PC-9 (cell line): ENCODE results near the gene ARHGAP24. TPM values are rescaled to one million over a fixed set of nuclear protein-coding genes. Genes with fewer than 3 reads are reported as not detected.

Experiments
- BruUV-seq: library from RNA; stranded (reverse); fragments of 400-500 nt; replicated peaks from 2 replicates; lab custom pipeline; 2021; lab: Mats Ljungman, UMichigan
- CTCF ChIA-PET: fragments of 300-600 bp; sonication (Branson Sonifier 250); formaldehyde crosslinking; loops from one replicate; lab custom pipeline; 2022; ENCODE audit warnings: antibody characterized with exemption; lab: Charles Lee
- POLR2A ChIA-PET: fragments of 300-600 bp; sonication (Branson Sonifier 250); formaldehyde crosslinking; loops from one replicate; lab custom pipeline; 2022; ENCODE audit warnings: antibody characterized with exemption; ENCODE audit not compliant: unreplicated experiment; lab: Charles Lee
- DNase-seq, 2 experiments: peaks; one replicate each; pipeline versions ENCODE4 v3.0.0 to v3.0.0-alpha.2; 2015 to 2022; ENCODE audit warnings: mixed read lengths in 1 of 2
- H2AFZ ChIP-seq: fragments of 200-600 bp; sonication (generic); 2 replicates; pipeline ENCODE4 v1.8.1; 2017; ENCODE audit warnings: antibody characterized with exemption
- H3F3A ChIP-seq: fragments of 200-600 bp; sonication (generic); 2 replicates; pipeline ENCODE4 v1.8.1; 2017; ENCODE audit warnings: antibody characterized with exemption, mild to moderate bottlenecking, low read depth; ENCODE audit not compliant: insufficient read depth
- H3K27ac ChIP-seq: fragments of 200-600 bp; sonication (generic); 2 replicates; pipeline ENCODE4 v1.6.1; 2016; ENCODE audit warnings: mixed run types
- H3K27me3 ChIP-seq: fragments of 200-600 bp; sonication (generic); 2 replicates; pipeline ENCODE4 v1.6.1; 2016; ENCODE audit warnings: low read depth, mixed run types; ENCODE audit not compliant: insufficient read depth
- H3K36me3 ChIP-seq: fragments of 200-600 bp; sonication (generic); 2 replicates; pipeline ENCODE4 v1.6.1; 2016; ENCODE audit warnings: low read depth, mixed run types
- H3K4me1 ChIP-seq: fragments of 200-600 bp; sonication (generic); replicated peaks from 2 replicates; pipeline ENCODE4 v1.6.1; 2016; ENCODE audit warnings: mixed run types; ENCODE audit not compliant: insufficient read depth
- H3K4me2 ChIP-seq: fragments of 200-600 bp; sonication (generic); 2 replicates; pipeline ENCODE4 v1.6.1; 2017; ENCODE audit warnings: mixed run types
- H3K4me3 ChIP-seq: fragments of 200-600 bp; sonication (generic); 2 replicates; pipeline ENCODE4 v1.6.1; 2016; ENCODE audit warnings: mixed run types
- H3K79me2 ChIP-seq: fragments of 200-600 bp; sonication (generic); 2 replicates; pipeline ENCODE4 v1.6.1; 2017; ENCODE audit warnings: low read depth, mixed run types
- H3K9me2 ChIP-seq: fragments of 200-600 bp; sonication (generic); 2 replicates; pipeline ENCODE4 v1.8.1; 2017; ENCODE audit warnings: mild to moderate bottlenecking; ENCODE audit not compliant: insufficient read depth
- H3K9me3 ChIP-seq: fragments of 200-600 bp; sonication (generic); 2 replicates; pipeline ENCODE4 v1.8.1; 2016; ENCODE audit warnings: low read depth; ENCODE audit not compliant: insufficient read depth
- H4K20me1 ChIP-seq: fragments of 200-600 bp; sonication (generic); 2 replicates; pipeline ENCODE4 v1.8.1; 2017; ENCODE audit not compliant: insufficient read depth
- EZH2 ChIP-seq: fragments of 200-600 bp; sonication (generic); IDR thresholded peaks from 2 replicates; pipeline ENCODE4 v1.8.0; 2017; ENCODE audit warnings: antibody characterized with exemption, low read depth
- intact Hi-C: fragments of 100-400 bp; cut with micrococcal nuclease; formaldehyde crosslinking; loops from one replicate; pipeline ENCODE4 v1.10.0; 2022; ENCODE audit not compliant: unreplicated experiment
- total RNA-seq: library from RNA; stranded (reverse); gene quantifications from 2 replicates; pipeline ENCODE4 v1.2.3, GENCODE V29; 2021
- TF ChIP-seq, protein P1 (sequence below): fragments of 200-600 bp; sonication (generic); conservative IDR thresholded peaks from 2 replicates; pipeline ENCODE4 v1.6.1; 2017; ENCODE audit warnings: mixed run types, antibody characterized with exemption, mild to moderate bottlenecking, moderate library complexity

Gene ARHGAP24
- total RNA-seq, 1 experiment from 2014 or later = 2.2 TPM

GRCh38 chr4:85725721-85726170 is 250.8 kb downstream of the ARHGAP24 start:
- Histone ChIP-seq H3K9me2 (no peaks in the 10 kb centered on the region), H2AFZ (no peak overlapping the region), H3K9me3 (no peaks in the 10 kb centered on the region), H3K27ac (no peak overlapping the region), H3K27me3 (no peaks in the 10 kb centered on the region), H3K4me2 (no peak overlapping the region), H3K36me3 (no peaks in the 10 kb centered on the region), H3K79me2 (no peaks in the 10 kb centered on the region), H4K20me1 (no peaks in the 10 kb centered on the region), H3K4me1 (no peaks in the 10 kb centered on the region), H3F3A (no peaks in the 10 kb centered on the region), H3K4me3 (no peak overlapping the region)
- no peak for DNase-seq
- no TSS peak for BruUV-seq
- no peak for TF ChIP-seq EZH2
- TF ChIP-seq, protein P1, sequence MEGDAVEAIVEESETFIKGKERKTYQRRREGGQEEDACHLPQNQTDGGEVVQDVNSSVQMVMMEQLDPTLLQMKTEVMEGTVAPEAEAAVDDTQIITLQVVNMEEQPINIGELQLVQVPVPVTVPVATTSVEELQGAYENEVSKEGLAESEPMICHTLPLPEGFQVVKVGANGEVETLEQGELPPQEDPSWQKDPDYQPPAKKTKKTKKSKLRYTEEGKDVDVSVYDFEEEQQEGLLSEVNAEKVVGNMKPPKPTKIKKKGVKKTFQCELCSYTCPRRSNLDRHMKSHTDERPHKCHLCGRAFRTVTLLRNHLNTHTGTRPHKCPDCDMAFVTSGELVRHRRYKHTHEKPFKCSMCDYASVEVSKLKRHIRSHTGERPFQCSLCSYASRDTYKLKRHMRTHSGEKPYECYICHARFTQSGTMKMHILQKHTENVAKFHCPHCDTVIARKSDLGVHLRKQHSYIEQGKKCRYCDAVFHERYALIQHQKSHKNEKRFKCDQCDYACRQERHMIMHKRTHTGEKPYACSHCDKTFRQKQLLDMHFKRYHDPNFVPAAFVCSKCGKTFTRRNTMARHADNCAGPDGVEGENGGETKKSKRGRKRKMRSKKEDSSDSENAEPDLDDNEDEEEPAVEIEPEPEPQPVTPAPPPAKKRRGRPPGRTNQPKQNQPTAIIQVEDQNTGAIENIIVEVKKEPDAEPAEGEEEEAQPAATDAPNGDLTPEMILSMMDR = no peak
- POLR2A ChIA-PET = no interaction called here
- CTCF ChIA-PET = no interaction called here
- intact Hi-C loops = no loop called here

- Histone ChIP-seq H2AFZ (no peak overlapping the region), H3K4me3 (no peak overlapping the region), H3F3A (no peaks in the 10 kb centered on the region), H3K9me3 (no peaks in the 10 kb centered on the region), H3K27me3 (no peaks in the 10 kb centered on the region), H3K79me2 (no peaks in the 10 kb centered on the region), H3K4me1 (no peaks in the 10 kb centered on the region), H3K36me3 (no peaks in the 10 kb centered on the region), H3K4me2 (no peak overlapping the region), H4K20me1 (no peaks in the 10 kb centered on the region), H3K27ac (no peak overlapping the region), H3K9me2 (no peaks in the 10 kb centered on the region)
- DNase-seq = no peak
- ChIA-PET CTCF (no interaction called here), POLR2A (no interaction called here)
- TF ChIP-seq EZH2 = no peak
- TF ChIP-seq, protein P1 = no peak
- intact Hi-C loops = no loop called here
- BruUV-seq = no TSS peak
These were observed 251.6 kb downstream of the ARHGAP24 start for GRCh38 chr4:85726555-85726954.

DNA sequence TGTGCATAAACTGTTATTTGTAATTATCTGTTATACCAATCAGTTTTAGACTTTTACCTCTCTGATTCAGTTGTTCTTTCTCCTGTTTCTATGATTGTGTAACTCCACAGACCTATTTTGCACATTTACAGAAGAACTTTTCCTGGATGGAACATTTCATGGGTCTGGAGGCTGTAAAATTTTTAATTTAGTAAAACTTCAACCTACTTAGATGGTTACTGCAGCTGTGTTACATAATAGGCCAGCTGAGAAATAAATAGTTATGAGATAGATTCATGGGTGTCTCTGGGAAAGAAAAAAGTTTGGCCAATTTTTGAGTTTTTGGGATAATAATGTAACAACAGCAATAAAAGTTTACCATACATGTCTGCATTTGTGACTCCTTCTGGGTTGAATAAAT is 253.5 kb downstream of the ARHGAP24 start:
- intact Hi-C loops = no loop called here
- Histone ChIP-seq H3K36me3 (no peaks in the 10 kb centered on the region), H3K9me3 (no peaks in the 10 kb centered on the region), H3K79me2 (no peaks in the 10 kb centered on the region), H3K4me2 (no peak overlapping the region), H3K9me2 (no peaks in the 10 kb centered on the region), H3K4me3 (no peak overlapping the region), H3K4me1 (no peaks in the 10 kb centered on the region), H3K27me3 (no peaks in the 10 kb centered on the region), H4K20me1 (no peaks in the 10 kb centered on the region), H3F3A (no peaks in the 10 kb centered on the region), H3K27ac (no peak overlapping the region), H2AFZ (no peak overlapping the region)
- ChIA-PET POLR2A (no interaction called here), CTCF (no interaction called here)
- BruUV-seq = no TSS peak
- TF ChIP-seq, protein P1 = no peak
- TF ChIP-seq EZH2 = no peak
- no peak for DNase-seq
